NB4 (cell line): ENCODE measurements around the gene CXorf38.

ENCODE experiments used
- POLR2A ChIP-seq: IDR thresholded peaks from 2 replicates; pipeline ENCODE4 v1.6.1; 2011; ENCODE audit warnings: mild to moderate bottlenecking; ENCODE audit not compliant: insufficient read length; ENCODE audit errors: extremely low read depth
- TF ChIP-seq, protein P1 (sequence below): IDR thresholded peaks from one replicate; pipeline ENCODE4 v1.5.1; 2012; ENCODE audit warnings: low read depth, low read length

- TF ChIP-seq, protein P1, sequence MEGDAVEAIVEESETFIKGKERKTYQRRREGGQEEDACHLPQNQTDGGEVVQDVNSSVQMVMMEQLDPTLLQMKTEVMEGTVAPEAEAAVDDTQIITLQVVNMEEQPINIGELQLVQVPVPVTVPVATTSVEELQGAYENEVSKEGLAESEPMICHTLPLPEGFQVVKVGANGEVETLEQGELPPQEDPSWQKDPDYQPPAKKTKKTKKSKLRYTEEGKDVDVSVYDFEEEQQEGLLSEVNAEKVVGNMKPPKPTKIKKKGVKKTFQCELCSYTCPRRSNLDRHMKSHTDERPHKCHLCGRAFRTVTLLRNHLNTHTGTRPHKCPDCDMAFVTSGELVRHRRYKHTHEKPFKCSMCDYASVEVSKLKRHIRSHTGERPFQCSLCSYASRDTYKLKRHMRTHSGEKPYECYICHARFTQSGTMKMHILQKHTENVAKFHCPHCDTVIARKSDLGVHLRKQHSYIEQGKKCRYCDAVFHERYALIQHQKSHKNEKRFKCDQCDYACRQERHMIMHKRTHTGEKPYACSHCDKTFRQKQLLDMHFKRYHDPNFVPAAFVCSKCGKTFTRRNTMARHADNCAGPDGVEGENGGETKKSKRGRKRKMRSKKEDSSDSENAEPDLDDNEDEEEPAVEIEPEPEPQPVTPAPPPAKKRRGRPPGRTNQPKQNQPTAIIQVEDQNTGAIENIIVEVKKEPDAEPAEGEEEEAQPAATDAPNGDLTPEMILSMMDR: no peak
- no peak for TF ChIP-seq POLR2A
Observed at GRCh38 chrX:40683245-40683644, 35.9 kb upstream of the CXorf38 start.
